ENCODE measurements around the gene TMEM109. TPM values are rescaled to one million over a fixed set of nuclear protein-coding genes. Genes with fewer than 3 reads are reported as not detected.

Gene TMEM109
- total and polyA plus RNA-seq, 9 of the 15 experiments (the other 6 are each of a cell fraction or from before 2014, with no cell fraction given), result 9.2 to 71.3 (median 30.5) TPM

GRCh38 chr11:60924906-60925853 lies 11.2 kb downstream of the TMEM109 start:
- Histone ChIP-seq H3K9ac (ENCODE audit: insufficient read depth in 1 of 2, low read depth in 2 of 2, low read length in 2 of 2) (peak overlapping the region in 1 of 2 experiments; percentile 62; a peak in 2 of 4 replicates), H2AFZ (ENCODE audit: low read depth, low read length) (no peak overlapping the region), H3K9me3 (replicated peaks; ENCODE audit: control insufficient read depth, insufficient read depth, low read depth, low read length) (no peaks in the 10 kb centered on the region), H3K4me2 (ENCODE audit: insufficient read depth, low read length) (no peak overlapping the region), H3K36me3 (ENCODE audit: control insufficient read depth, insufficient read depth, low read length) (peaks cover 30% of the 10 kb centered on the region), H3K79me2 (ENCODE audit: control insufficient read depth, insufficient read depth, low read length) (no peaks in the 10 kb centered on the region), H4K20me1 (replicated peaks; ENCODE audit: control insufficient read depth, insufficient read depth, low read length) (0 out of 2 replicates have a peak, but pooled peaks cover 6% of the 10 kb centered on the region), H3K4me3 (no peak overlapping the region), H3K27ac (ENCODE audit: extremely low read depth, low read depth, low read length) (no peak overlapping the region), H3K27me3 (ENCODE audit: control insufficient read depth in 2 of 2, insufficient read depth in 2 of 2, low read length in 2 of 2) (peaks cover 43 to 57% of the 10 kb centered on the region in 2 experiments), H3K9me1 (ENCODE audit: control insufficient read depth, insufficient read depth, low read length) (no peaks in the 10 kb centered on the region), H3K4me1 (replicated peaks in 1 of 2; ENCODE audit: control insufficient read depth in 2 of 2, insufficient read depth in 2 of 2, low read length in 2 of 2) (peaks cover 0 to 22% of the 10 kb centered on the region in 2 experiments; a peak in 3 of 5 replicates)
- FAIRE-seq (no peak), ATAC-seq (no peak), DNase-seq (ENCODE audit: extremely low read depth in 1 of 4, low spot score in 3 of 4) (no peak)
- in situ Hi-C loops (cut with MboI) (no loop called here), intact Hi-C loops (cut with micrococcal nuclease) (no loop called here)
- TF ChIP-seq GATA2 (CRISPR knock-in tag; IDR thresholded peaks at IDR 0.05), result no peak
- peak; percentile 55 for TF ChIP-seq PKNOX1 (IDR thresholded peaks at IDR 0.05)
- ChIA-PET CTCF (ENCODE audit: low intra/inter-chr PET ratio) (no interaction called here), POLR2A (no interaction called here)
- no TSS peak for BruUV-seq (replicated peaks)
- WGBS (ENCODE audit: insufficient coverage, low coverage, missing lambda C conversion rate), result 7% methylated on average over 33 of the region's 35 CpGs

Measured in K562 (cell line).